GM21390 (cell line): Measurements from ENCODE around the gene THSD7A.

Experiments
- ATAC-seq: cut with Tn5 transposase; IDR thresholded peaks from one replicate; pipeline ENCODE4 v1.9.1; 2021; ENCODE audit not compliant: unreplicated experiment

THSD7A gene

GRCh38 chr7:11753433-11753832, 78.6 kb downstream of the THSD7A start:
- no peak for ATAC-seq

- no peak for ATAC-seq
These were observed 80.1 kb downstream of the THSD7A start for GRCh38 chr7:11751807-11752389.

GRCh38 chr7:11751315-11751714, 80.7 kb downstream of the THSD7A start:
- no peak for ATAC-seq

GRCh38 chr7:11750191-11750590, 81.8 kb downstream of the THSD7A start:
- ATAC-seq = no peak

GRCh38 chr7:11749629-11750028, 82.4 kb downstream of the THSD7A start:
- ATAC-seq = no peak

- ATAC-seq = no peak
These were observed 83.1 kb downstream of the THSD7A start for GRCh38 chr7:11748884-11749283.

GRCh38 chr7:11747715-11748485, 84.1 kb downstream of the THSD7A start:
- ATAC-seq = no peak

- no peak for ATAC-seq
These were observed 85.4 kb downstream of the THSD7A start for GRCh38 chr7:11746591-11746990.

GRCh38 chr7:11743548-11743947, 88.5 kb downstream of the THSD7A start:
- ATAC-seq = no peak

- no peak for ATAC-seq
These were observed 89.0 kb downstream of the THSD7A start for GRCh38 chr7:11743016-11743415.

- ATAC-seq = no peak
These were observed 89.5 kb downstream of the THSD7A start for GRCh38 chr7:11742496-11742895.

GRCh38 chr7:11737723-11738122, 94.3 kb downstream of the THSD7A start:
- ATAC-seq = no peak

GRCh38 chr7:11732207-11732606, 99.8 kb downstream of the THSD7A start:
- ATAC-seq = no peak

GRCh38 chr7:11730725-11731124, 101.3 kb downstream of the THSD7A start:
- no peak for ATAC-seq

- no peak for ATAC-seq
These were observed 104.1 kb downstream of the THSD7A start for GRCh38 chr7:11727864-11728263.

GRCh38 chr7:11726794-11727155, 105.2 kb downstream of the THSD7A start:
- ATAC-seq = no peak

GRCh38 chr7:11726001-11726793, 105.8 kb downstream of the THSD7A start:
- no peak for ATAC-seq

- no peak for ATAC-seq
These were observed 115.8 kb downstream of the THSD7A start for GRCh38 chr7:11716185-11716584.

- ATAC-seq = no peak
These were observed 117.3 kb downstream of the THSD7A start for GRCh38 chr7:11714676-11715075.

- no peak for ATAC-seq
These were observed 117.8 kb downstream of the THSD7A start for GRCh38 chr7:11714205-11714604.

- no peak for ATAC-seq
These were observed 118.6 kb downstream of the THSD7A start for GRCh38 chr7:11713352-11713751.

- no peak for ATAC-seq
These were observed 121.6 kb downstream of the THSD7A start for GRCh38 chr7:11710377-11710776.
